ENCODE data around the gene EHMT1.

The EHMT1 gene

DNA sequence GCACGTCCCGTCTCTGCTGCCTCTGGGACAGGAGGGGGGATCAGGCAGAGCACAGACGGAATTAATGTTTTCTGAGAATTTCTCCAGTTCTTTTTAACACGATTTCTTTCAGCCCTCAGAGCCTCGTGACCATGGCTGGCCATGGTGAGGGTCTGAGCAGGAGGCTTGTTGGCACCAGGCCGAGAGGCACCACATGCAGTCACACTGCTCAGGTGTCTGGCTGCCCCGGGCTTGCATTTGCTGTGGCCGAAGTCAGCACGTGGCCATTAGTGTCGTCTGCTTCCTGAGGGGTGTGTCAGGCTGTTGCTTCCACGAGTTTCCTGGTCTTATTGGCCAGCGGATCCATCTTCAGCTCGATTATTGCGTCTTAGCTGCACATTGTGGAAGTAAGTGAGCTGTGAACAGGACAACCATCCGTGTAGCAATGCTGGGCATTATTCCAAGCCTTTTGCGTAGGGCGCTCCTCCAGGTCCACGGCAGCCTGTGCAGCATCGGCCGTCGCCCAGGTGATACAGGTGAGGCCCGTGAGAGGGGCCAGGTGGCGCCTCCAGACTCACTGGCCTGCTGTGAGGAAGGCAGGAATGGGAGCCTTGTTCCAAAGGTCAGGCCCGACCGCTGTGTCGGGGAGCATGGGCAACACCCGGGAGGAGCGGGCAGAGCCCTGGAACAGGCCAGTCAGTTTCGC is 144.6 kb downstream of the EHMT1 start:
- TF ChIP-seq, protein P1, sequence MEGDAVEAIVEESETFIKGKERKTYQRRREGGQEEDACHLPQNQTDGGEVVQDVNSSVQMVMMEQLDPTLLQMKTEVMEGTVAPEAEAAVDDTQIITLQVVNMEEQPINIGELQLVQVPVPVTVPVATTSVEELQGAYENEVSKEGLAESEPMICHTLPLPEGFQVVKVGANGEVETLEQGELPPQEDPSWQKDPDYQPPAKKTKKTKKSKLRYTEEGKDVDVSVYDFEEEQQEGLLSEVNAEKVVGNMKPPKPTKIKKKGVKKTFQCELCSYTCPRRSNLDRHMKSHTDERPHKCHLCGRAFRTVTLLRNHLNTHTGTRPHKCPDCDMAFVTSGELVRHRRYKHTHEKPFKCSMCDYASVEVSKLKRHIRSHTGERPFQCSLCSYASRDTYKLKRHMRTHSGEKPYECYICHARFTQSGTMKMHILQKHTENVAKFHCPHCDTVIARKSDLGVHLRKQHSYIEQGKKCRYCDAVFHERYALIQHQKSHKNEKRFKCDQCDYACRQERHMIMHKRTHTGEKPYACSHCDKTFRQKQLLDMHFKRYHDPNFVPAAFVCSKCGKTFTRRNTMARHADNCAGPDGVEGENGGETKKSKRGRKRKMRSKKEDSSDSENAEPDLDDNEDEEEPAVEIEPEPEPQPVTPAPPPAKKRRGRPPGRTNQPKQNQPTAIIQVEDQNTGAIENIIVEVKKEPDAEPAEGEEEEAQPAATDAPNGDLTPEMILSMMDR (IDR thresholded peaks at IDR 0.05; ENCODE audit: low read depth, low read length, missing control alignments) = no peak
- DNase-seq = no peak
- Histone ChIP-seq H3K27ac (no peak overlapping the region), H3K4me3 (ENCODE audit: low read depth, low read length) (no peak overlapping the region), H3K27me3 (replicated peaks) (no peaks in the 10 kb centered on the region), H3K36me3 (replicated peaks) (peaks cover 26% of the 10 kb centered on the region)
- in situ Hi-C loops (cut with HindIII; ENCODE audit: low pct_ligation_motif_present, low sequenced_read_pairs) = no loop called here

DNA sequence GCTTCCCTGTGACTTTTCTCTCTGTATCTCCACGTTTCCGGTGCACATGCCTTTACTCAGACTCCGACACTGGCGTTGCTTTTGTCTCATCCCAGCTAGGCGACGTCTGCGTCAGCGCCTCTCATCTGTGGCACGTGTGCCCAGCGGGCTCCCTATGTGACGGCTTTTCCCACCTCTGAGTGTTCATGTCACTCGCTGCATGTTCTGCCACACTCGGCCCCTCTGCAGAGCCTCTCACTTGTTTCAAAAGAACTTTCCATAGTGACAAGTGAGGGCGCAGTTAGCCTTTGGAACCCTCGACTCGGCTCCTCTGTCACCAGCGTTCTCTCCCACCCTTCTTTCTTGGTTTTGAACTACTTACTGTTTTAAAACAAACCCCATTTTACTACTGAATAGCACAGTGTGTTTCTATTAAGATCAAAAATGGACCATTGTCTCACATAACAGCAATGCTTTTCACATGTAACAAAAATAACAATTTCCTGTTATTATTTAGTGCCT is 145.4 kb downstream of the EHMT1 start:
- in situ Hi-C loops (cut with HindIII; ENCODE audit: low pct_ligation_motif_present, low sequenced_read_pairs) = no loop called here
- TF ChIP-seq, protein P1 (IDR thresholded peaks at IDR 0.05; ENCODE audit: low read depth, low read length, missing control alignments) = no peak
- no peaks in the 10 kb centered on the region for H3K27me3 ChIP-seq (replicated peaks)
- no peak for DNase-seq
- no peak overlapping the region for H3K27ac ChIP-seq
- H3K4me3 ChIP-seq (ENCODE audit: low read depth, low read length) = no peak overlapping the region
- H3K36me3 ChIP-seq (replicated peaks) = peaks cover 22% of the 10 kb centered on the region

DNA sequence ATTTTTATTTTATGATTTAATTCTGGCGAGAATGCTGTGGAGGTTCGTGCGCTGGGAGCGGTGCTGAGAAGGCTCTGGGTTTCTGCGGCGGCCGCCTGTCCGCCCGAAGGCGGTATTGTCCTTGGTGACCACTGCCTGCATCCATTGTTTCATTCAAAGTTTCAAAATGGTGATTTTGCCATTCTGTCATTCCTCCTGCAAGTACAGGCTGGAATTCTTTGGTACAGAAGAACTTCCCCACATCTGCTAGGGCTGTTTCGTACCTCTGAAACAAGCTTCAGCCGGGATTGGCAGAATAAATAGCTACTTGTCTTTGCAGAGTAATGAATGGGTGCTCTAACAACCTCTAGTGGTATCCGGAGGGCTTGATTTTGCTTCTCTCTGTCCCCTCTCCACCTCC is 146.2 kb downstream of the EHMT1 start:
- in situ Hi-C loops (cut with HindIII; ENCODE audit: low pct_ligation_motif_present, low sequenced_read_pairs) = no loop called here
- H3K27ac ChIP-seq = no peak overlapping the region
- no peaks in the 10 kb centered on the region for H3K27me3 ChIP-seq (replicated peaks)
- TF ChIP-seq, protein P1 (IDR thresholded peaks at IDR 0.05; ENCODE audit: low read depth, low read length, missing control alignments) = peak; percentile 24
- H3K36me3 ChIP-seq (replicated peaks) = peaks cover 19% of the 10 kb centered on the region
- no peak overlapping the region for H3K4me3 ChIP-seq (ENCODE audit: low read depth, low read length)
- no peak for DNase-seq

DNA sequence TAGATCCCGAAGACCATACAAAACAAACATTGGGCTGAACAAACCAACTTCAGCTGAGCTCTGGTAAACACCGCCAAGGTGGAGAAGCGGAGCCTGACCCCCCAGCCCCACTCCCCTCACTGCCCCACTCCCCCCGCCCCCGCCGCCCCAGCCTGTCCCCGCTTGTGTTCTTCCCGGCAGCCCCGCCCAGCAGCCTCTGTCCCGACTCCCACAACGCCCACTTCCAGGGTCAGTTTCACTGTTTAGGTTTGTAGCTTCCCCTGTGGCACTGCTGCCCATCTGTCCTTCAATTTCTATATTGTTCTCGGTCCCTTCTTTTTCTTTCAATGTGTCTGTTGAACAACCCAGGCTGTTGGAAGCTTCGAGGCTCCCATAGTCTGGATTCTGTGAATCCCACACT is 146.7 kb downstream of the EHMT1 start:
- H3K36me3 ChIP-seq (replicated peaks) = peaks cover 19% of the 10 kb centered on the region
- H3K27ac ChIP-seq = no peak overlapping the region
- H3K4me3 ChIP-seq (ENCODE audit: low read depth, low read length) = no peak overlapping the region
- TF ChIP-seq, protein P1 (IDR thresholded peaks at IDR 0.05; ENCODE audit: low read depth, low read length, missing control alignments) = no peak
- no peaks in the 10 kb centered on the region for H3K27me3 ChIP-seq (replicated peaks)
- DNase-seq = no peak
- in situ Hi-C loops (cut with HindIII; ENCODE audit: low pct_ligation_motif_present, low sequenced_read_pairs) = no loop called here

DNA sequence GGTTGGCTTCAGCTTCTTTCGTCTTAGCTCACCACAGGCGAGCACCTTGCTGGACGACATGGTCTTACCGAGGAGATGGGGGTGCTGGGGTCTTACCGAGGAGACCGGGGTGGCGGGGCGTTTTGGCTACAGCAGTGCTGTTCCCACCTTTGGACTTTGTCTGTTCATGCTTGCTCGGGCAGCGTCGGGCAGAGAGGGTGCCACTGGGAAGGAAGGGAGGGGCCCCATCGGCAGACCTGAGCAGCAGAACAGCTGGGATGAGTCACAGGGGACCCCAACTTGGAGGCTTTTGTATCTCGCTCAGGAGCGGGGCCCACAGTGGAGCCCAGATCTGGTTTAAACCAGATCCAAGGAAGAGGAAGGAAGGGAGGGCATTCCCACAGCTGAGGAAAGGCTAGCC is 152.8 kb downstream of the EHMT1 start:
- H3K36me3 ChIP-seq (replicated peaks) = peaks cover 12% of the 10 kb centered on the region
- no peak overlapping the region for H3K4me3 ChIP-seq (ENCODE audit: low read depth, low read length)
- no peak for DNase-seq
- TF ChIP-seq, protein P1 (IDR thresholded peaks at IDR 0.05; ENCODE audit: low read depth, low read length, missing control alignments) = no peak
- no peaks in the 10 kb centered on the region for H3K27me3 ChIP-seq (replicated peaks)
- in situ Hi-C loops (cut with HindIII; ENCODE audit: low pct_ligation_motif_present, low sequenced_read_pairs) = no loop called here
- H3K27ac ChIP-seq = no peak overlapping the region

All from brain microvascular endothelial cell (primary cell).